Mesendoderm (in vitro differentiated cells): ENCODE measurements around the gene OR7G2.

ENCODE experiments used
- DNase-seq: peaks from one replicate; pipeline ENCODE4 v3.0.0; 2013
- H2AK5ac ChIP-seq: 2 replicates; pipeline ENCODE4 v1.6.1; 2013; ENCODE audit warnings: low read length, inconsistent platforms
- H2BK120ac ChIP-seq: 2 replicates; pipeline ENCODE4 v1.6.1; 2013; ENCODE audit warnings: low read depth, mild to moderate bottlenecking, low read length, moderate library complexity, mixed read lengths
- H2BK15ac ChIP-seq: replicated peaks from 2 replicates; pipeline ENCODE4 v1.6.1; 2013; ENCODE audit warnings: low read depth, mild to moderate bottlenecking, moderate library complexity
- H2BK5ac ChIP-seq: 2 replicates; pipeline ENCODE4 v1.6.1; 2013; ENCODE audit warnings: low read length, inconsistent platforms
- H3K18ac ChIP-seq: 2 replicates; pipeline ENCODE4 v1.6.1; 2013; ENCODE audit warnings: mild to moderate bottlenecking, low read length, mixed read lengths
- H3K23ac ChIP-seq: one replicate; pipeline ENCODE4 v1.6.1; 2013; ENCODE audit warnings: low read length
- H3K27ac ChIP-seq: 2 replicates; pipeline ENCODE4 v1.5.1; 2013; ENCODE audit warnings: low read depth, mild to moderate bottlenecking, inconsistent platforms, low read length, moderate library complexity
- H3K27me3 ChIP-seq: 2 replicates; pipeline ENCODE4 v1.6.1; 2013; ENCODE audit warnings: low read length, control low read depth, mild to moderate bottlenecking, inconsistent platforms; ENCODE audit not compliant: insufficient read depth, poor library complexity
- H3K36me3 ChIP-seq: 2 replicates; pipeline ENCODE4 v1.6.1; 2013; ENCODE audit warnings: low read length, inconsistent platforms; ENCODE audit not compliant: control insufficient read depth, insufficient read depth
- H3K4ac ChIP-seq: one replicate; pipeline ENCODE4 v1.6.1; 2013; ENCODE audit warnings: low read depth, mild to moderate bottlenecking, low read length, moderate library complexity
- H3K4me1 ChIP-seq: 2 replicates; pipeline ENCODE4 v1.6.1; 2013; ENCODE audit warnings: low read depth, low read length, inconsistent platforms; ENCODE audit not compliant: control insufficient read depth
- H3K4me2 ChIP-seq: 2 replicates; pipeline ENCODE4 v1.6.1; 2013; ENCODE audit warnings: low read length
- H3K4me3 ChIP-seq: 2 replicates; pipeline ENCODE4 v1.5.1; 2013; ENCODE audit warnings: mild to moderate bottlenecking, low read length
- H3K56ac ChIP-seq: one replicate; pipeline ENCODE4 v1.6.1; 2013; ENCODE audit warnings: low read length
- H3K79me1 ChIP-seq: 2 replicates; pipeline ENCODE4 v1.6.1; 2013; ENCODE audit warnings: low read length, inconsistent platforms
- H3K79me2 ChIP-seq: 2 replicates; pipeline ENCODE4 v1.6.1; 2013; ENCODE audit warnings: mild to moderate bottlenecking, low read length; ENCODE audit not compliant: control insufficient read depth, insufficient read depth
- H3K9ac ChIP-seq: 2 replicates; pipeline ENCODE4 v1.6.1; 2013; ENCODE audit warnings: low read length, inconsistent platforms
- H4K5ac ChIP-seq: one replicate; pipeline ENCODE4 v1.6.1; 2013; ENCODE audit warnings: low read length
- H4K8ac ChIP-seq: one replicate; pipeline ENCODE4 v1.6.1; 2013; ENCODE audit warnings: low read depth, mild to moderate bottlenecking, control low read depth, low read length, moderate library complexity
- WGBS: extraction: QIAGEN DNeasy Blood & Tissue Kit; methylation state at CpG from one replicate; pipeline ENCODE4 v1.1.7; 2013; ENCODE audit warnings: low lambda C conversion rate, missing lambda C conversion rate; ENCODE audit not compliant: insufficient coverage; ENCODE audit errors: extremely low coverage; 5-methylcytosine and 5-hydroxymethylcytosine counted together

OR7G2 gene

GRCh38 chr19:9132422-9132821, 25.1 kb upstream of the OR7G2 start:
- Histone ChIP-seq H3K9ac (no peak overlapping the region), H3K36me3 (no peaks in the 10 kb centered on the region), H2AK5ac (no peak overlapping the region), H3K4ac (no peak overlapping the region), H3K27ac (no peak overlapping the region), H2BK120ac (no peak overlapping the region), H2BK15ac (no peak overlapping the region), H3K56ac (no peak overlapping the region), H2BK5ac (no peak overlapping the region), H3K79me1 (no peaks in the 10 kb centered on the region), H3K23ac (no peak overlapping the region), H3K27me3 (no peaks in the 10 kb centered on the region), H3K4me3 (no peak overlapping the region), H3K18ac (no peak overlapping the region), H3K4me2 (no peak overlapping the region), H3K79me2 (no peaks in the 10 kb centered on the region), H3K4me1 (no peaks in the 10 kb centered on the region), H4K8ac (no peak overlapping the region), H4K5ac (no peak overlapping the region)
- DNase-seq: no peak
- WGBS: no CpG with 5 or more reads among the region's 5 CpGs

- Histone ChIP-seq H3K27me3 (no peaks in the 10 kb centered on the region), H2AK5ac (no peak overlapping the region), H4K5ac (no peak overlapping the region), H2BK120ac (no peak overlapping the region), H3K79me2 (no peaks in the 10 kb centered on the region), H2BK5ac (no peak overlapping the region), H3K56ac (no peak overlapping the region), H3K9ac (no peak overlapping the region), H2BK15ac (no peak overlapping the region), H3K79me1 (no peaks in the 10 kb centered on the region), H3K23ac (no peak overlapping the region), H3K4me3 (no peak overlapping the region), H3K36me3 (no peaks in the 10 kb centered on the region), H3K4me2 (no peak overlapping the region), H3K18ac (no peak overlapping the region), H3K4me1 (no peaks in the 10 kb centered on the region), H3K4ac (no peak overlapping the region), H3K27ac (no peak overlapping the region), H4K8ac (no peak overlapping the region)
- DNase-seq: no peak
- no CpG with 5 or more reads among the region's 1 CpG for WGBS
These were observed 23.7 kb upstream of the OR7G2 start for GRCh38 chr19:9130965-9131364.

- no peak overlapping the region for H3K4me2 ChIP-seq
- H3K23ac ChIP-seq: no peak overlapping the region
- H2AK5ac ChIP-seq: no peak overlapping the region
- H3K36me3 ChIP-seq: no peaks in the 10 kb centered on the region
- WGBS: no CpG with 5 or more reads among the region's 3 CpGs
- H3K27me3 ChIP-seq: no peaks in the 10 kb centered on the region
- no peak overlapping the region for H3K9ac ChIP-seq
- no peak overlapping the region for H2BK5ac ChIP-seq
- no peak overlapping the region for H3K18ac ChIP-seq
- H4K8ac ChIP-seq: no peak overlapping the region
- no peak overlapping the region for H3K4me3 ChIP-seq
- no peak overlapping the region for H2BK15ac ChIP-seq
- DNase-seq: no peak
- H4K5ac ChIP-seq: no peak overlapping the region
- no peaks in the 10 kb centered on the region for H3K79me2 ChIP-seq
- no peak overlapping the region for H2BK120ac ChIP-seq
- no peak overlapping the region for H3K27ac ChIP-seq
- H3K4me1 ChIP-seq: no peaks in the 10 kb centered on the region
- no peak overlapping the region for H3K4ac ChIP-seq
- no peak overlapping the region for H3K56ac ChIP-seq
- H3K79me1 ChIP-seq: no peaks in the 10 kb centered on the region
These were observed 20.9 kb upstream of the OR7G2 start for GRCh38 chr19:9128171-9128570.

- Histone ChIP-seq H3K27me3 (no peaks in the 10 kb centered on the region), H2AK5ac (no peak within 1 kb of the TSS), H3K9ac (no peak within 1 kb of the TSS), H3K23ac (no peak within 1 kb of the TSS), H3K79me1 (no peaks in the 10 kb centered on the region), H3K56ac (no peak within 1 kb of the TSS), H4K5ac (no peak within 1 kb of the TSS), H3K18ac (no peak within 1 kb of the TSS), H3K27ac (peak within 1 kb of the TSS; percentile 17), H3K4me1 (no peaks in the 10 kb centered on the region), H2BK120ac (no peak within 1 kb of the TSS), H4K8ac (no peak within 1 kb of the TSS), H2BK15ac (no peak within 1 kb of the TSS), H3K4me2 (no peak within 1 kb of the TSS), H2BK5ac (no peak within 1 kb of the TSS), H3K4ac (no peak within 1 kb of the TSS), H3K79me2 (no peaks in the 10 kb centered on the region), H3K36me3 (no peaks in the 10 kb centered on the region), H3K4me3 (no peak within 1 kb of the TSS)
- no peak for DNase-seq
- no CpG with 5 or more reads among the region's 1 CpG for WGBS
These were observed 19.7 kb upstream of the OR7G2 start, which contains the start of gene OR7G3 for GRCh38 chr19:9126900-9127405. TSS of gene OR7G3 (minus strand) at chr19:9126950. CDS start at chr19:9126950, 0 bp downstream.

- no peak overlapping the region for H3K18ac ChIP-seq
- H2AK5ac ChIP-seq: no peak overlapping the region
- no CpG with 5 or more reads among the region's 5 CpGs for WGBS
- no peaks in the 10 kb centered on the region for H3K79me1 ChIP-seq
- no peaks in the 10 kb centered on the region for H3K4me1 ChIP-seq
- no peak overlapping the region for H4K5ac ChIP-seq
- H3K27ac ChIP-seq: no peak overlapping the region
- H3K79me2 ChIP-seq: no peaks in the 10 kb centered on the region
- no peak overlapping the region for H3K56ac ChIP-seq
- H3K4me3 ChIP-seq: no peak overlapping the region
- H2BK120ac ChIP-seq: no peak overlapping the region
- no peak overlapping the region for H3K4ac ChIP-seq
- H2BK5ac ChIP-seq: no peak overlapping the region
- no peak overlapping the region for H3K9ac ChIP-seq
- H4K8ac ChIP-seq: no peak overlapping the region
- H3K27me3 ChIP-seq: no peaks in the 10 kb centered on the region
- no peak overlapping the region for H3K23ac ChIP-seq
- H2BK15ac ChIP-seq: no peak overlapping the region
- DNase-seq: no peak
- H3K36me3 ChIP-seq: no peaks in the 10 kb centered on the region
- no peak overlapping the region for H3K4me2 ChIP-seq
These were observed 9.3 kb upstream of the OR7G2 start for GRCh38 chr19:9116547-9116946.

- no peak within 1 kb of the TSS for H3K4me2 ChIP-seq
- no peak within 1 kb of the TSS for H3K4ac ChIP-seq
- no peak within 1 kb of the TSS for H3K27ac ChIP-seq
- H4K8ac ChIP-seq: no peak within 1 kb of the TSS
- no peak within 1 kb of the TSS for H2BK120ac ChIP-seq
- H3K23ac ChIP-seq: no peak within 1 kb of the TSS
- H3K79me2 ChIP-seq: no peaks in the 10 kb centered on the region
- H4K5ac ChIP-seq: no peak within 1 kb of the TSS
- no peak within 1 kb of the TSS for H2BK15ac ChIP-seq
- H3K4me3 ChIP-seq: no peak within 1 kb of the TSS
- H2BK5ac ChIP-seq: no peak within 1 kb of the TSS
- H3K4me1 ChIP-seq: no peaks in the 10 kb centered on the region
- no peak within 1 kb of the TSS for H2AK5ac ChIP-seq
- no peaks in the 10 kb centered on the region for H3K36me3 ChIP-seq
- no peak for DNase-seq
- H3K27me3 ChIP-seq: no peaks in the 10 kb centered on the region
- H3K79me1 ChIP-seq: no peaks in the 10 kb centered on the region
- H3K18ac ChIP-seq: no peak within 1 kb of the TSS
- no peak within 1 kb of the TSS for H3K56ac ChIP-seq
- no CpG with 5 or more reads among the region's 2 CpGs for WGBS
- H3K9ac ChIP-seq: no peak within 1 kb of the TSS
These were observed 8.1 kb upstream of the OR7G2 start, which contains the start of gene OR7G1 for GRCh38 chr19:9115307-9115813. TSS of gene OR7G1 (minus strand) at chr19:9115763. CDS start at chr19:9115763, 0 bp downstream.
